Stimulated activated effector memory CD8-positive, alpha-beta T cell treated with anti-CD3 and anti-CD28 coated beads, Interleukin-12 subunit alpha, Interleukin-12 subunit beta, amount 100 ng/mL, for 72 hours (primary cell): ENCODE data around the gene VPS8.

Experiments used
- ATAC-seq: fragments of 150-1000 bp; cut with Tn5 transposase; 2 replicates; pipeline ENCODE4 v1.10.0; 2021
- DNase-seq, 2 donors: peaks; one replicate each; pipeline ENCODE4 v3.0.0; 2021 to 2022; ENCODE audit warnings: low spot score in 2 of 2
- H3K27ac Mint-ChIP-seq: one replicate; pipeline ENCODE4 v1.8.0; 2022; ENCODE audit warnings: mild to moderate bottlenecking, mixed read lengths
- H3K36me3 Mint-ChIP-seq: one replicate; pipeline ENCODE4 v1.8.0; 2022; ENCODE audit warnings: mild to moderate bottlenecking, mixed read lengths
- H3K4me1 Mint-ChIP-seq: one replicate; pipeline ENCODE4 v1.8.0; 2022; ENCODE audit warnings: mixed read lengths
- H3K4me3 Mint-ChIP-seq: one replicate; pipeline ENCODE4 v1.8.0; 2022; ENCODE audit warnings: mild to moderate bottlenecking, mixed read lengths
- H3K9me3 Mint-ChIP-seq: one replicate; pipeline ENCODE4 v1.8.0; 2022; ENCODE audit warnings: mixed read lengths

VPS8 gene

DNA sequence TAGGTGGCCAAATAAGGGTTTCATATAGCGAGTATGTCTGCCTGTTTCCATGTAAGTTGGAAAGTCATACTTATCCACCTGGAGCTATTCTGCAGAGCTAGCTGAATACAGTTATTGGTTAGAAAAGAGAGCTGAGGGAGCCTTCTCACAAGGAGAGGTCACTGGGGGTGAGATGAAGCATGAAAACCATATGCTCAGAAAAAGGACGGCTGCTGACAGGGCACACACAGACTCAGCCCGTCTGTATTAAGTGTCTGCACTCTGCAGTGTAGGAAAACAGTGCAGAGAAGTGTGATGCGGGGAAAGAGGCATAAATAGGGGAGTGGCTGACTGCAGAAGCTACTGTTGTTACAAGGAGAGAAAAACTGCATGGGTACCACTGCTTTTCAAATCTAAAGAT lies 282.7 kb downstream of the VPS8 start:
- DNase-seq (no peak), ATAC-seq (no peak)
- H3K36me3 Mint-ChIP-seq, result no peaks in the 10 kb centered on the region
- H3K4me3 Mint-ChIP-seq, result no peak overlapping the region
- no peaks in the 10 kb centered on the region for H3K9me3 Mint-ChIP-seq
- no peaks in the 10 kb centered on the region for H3K4me1 Mint-ChIP-seq
- H3K27ac Mint-ChIP-seq, result no peak overlapping the region
